H9 (cell line): ENCODE data around the gene BEST4. TPM values are rescaled to one million over a fixed set of nuclear protein-coding genes. Genes with fewer than 3 reads are reported as not detected.
"Not testable (repeated sequence)": the region's sequence is repeated elsewhere in the genome, so short reads cannot be mapped to it uniquely, and the experiment has no call there.

Experiments used
- DNase-seq: peaks from one replicate; pipeline ENCODE4 v3.0.0-alpha.2; 2017
- H2AFZ ChIP-seq: one replicate; pipeline ENCODE4 v1.6.1; 2013; ENCODE audit warnings: mild to moderate bottlenecking, low read length, control low read depth, moderate library complexity
- H2AK5ac ChIP-seq: 2 replicates; pipeline ENCODE4 v1.6.1; 2013; ENCODE audit warnings: low read length, control low read depth, mixed read lengths; ENCODE audit not compliant: insufficient read length
- H2BK120ac ChIP-seq: one replicate; pipeline ENCODE4 v1.6.1; 2013; ENCODE audit warnings: low read depth, mild to moderate bottlenecking, low read length, control low read depth, inconsistent platforms; ENCODE audit not compliant: poor library complexity, severe bottlenecking
- H2BK12ac ChIP-seq: 2 replicates; pipeline ENCODE4 v1.6.1; 2013; ENCODE audit warnings: low read length, control low read depth, mixed read lengths, low read depth; ENCODE audit not compliant: insufficient read length
- H2BK15ac ChIP-seq: 2 replicates; pipeline ENCODE4 v1.6.1; 2013; ENCODE audit warnings: low read depth, low read length, control low read depth
- H2BK20ac ChIP-seq: one replicate; pipeline ENCODE4 v1.6.1; 2013; ENCODE audit warnings: low read depth, mild to moderate bottlenecking, low read length, control low read depth, inconsistent platforms; ENCODE audit not compliant: poor library complexity, severe bottlenecking
- H2BK5ac ChIP-seq: 2 replicates; pipeline ENCODE4 v1.6.1; 2013; ENCODE audit warnings: low read length, control low read depth, mixed read lengths; ENCODE audit not compliant: insufficient read length
- H3K14ac ChIP-seq: 2 replicates; pipeline ENCODE4 v1.6.1; 2013; ENCODE audit warnings: low read length, control low read depth; ENCODE audit not compliant: insufficient read depth
- H3K18ac ChIP-seq: 2 replicates; pipeline ENCODE4 v1.6.1; 2013; ENCODE audit warnings: low read depth, mild to moderate bottlenecking, mixed read lengths, low read length, control low read depth; ENCODE audit not compliant: insufficient read length
- H3K23ac ChIP-seq: 2 replicates; pipeline ENCODE4 v1.6.1; 2013; ENCODE audit warnings: low read length, control low read depth, mixed read lengths, low read depth; ENCODE audit not compliant: insufficient read length
- H3K23me2 ChIP-seq: 2 replicates; pipeline ENCODE4 v1.6.1; 2013; ENCODE audit warnings: low read depth, mild to moderate bottlenecking, mixed read lengths, low read length, control low read depth; ENCODE audit not compliant: insufficient read length, poor library complexity, severe bottlenecking
- H3K27ac ChIP-seq: 2 replicates; pipeline ENCODE4 v1.5.1; 2013; ENCODE audit warnings: low read length, control low read depth, mixed read lengths, low read depth; ENCODE audit not compliant: insufficient read length
- H3K27me3 ChIP-seq: 2 replicates; pipeline ENCODE4 v1.6.1; 2013; ENCODE audit warnings: low read length, control low read depth, inconsistent platforms; ENCODE audit not compliant: insufficient read depth
- H3K4ac ChIP-seq: 2 replicates; pipeline ENCODE4 v1.6.1; 2013; ENCODE audit warnings: low read depth, mild to moderate bottlenecking, control low read depth, inconsistent platforms, low read length, moderate library complexity
- H3K4me1 ChIP-seq: 2 replicates; pipeline ENCODE4 v1.6.1; 2013; ENCODE audit warnings: low read length, control low read depth, inconsistent platforms; ENCODE audit not compliant: insufficient read depth
- H3K4me2 ChIP-seq: 2 replicates; pipeline ENCODE4 v1.6.1; 2013; ENCODE audit warnings: low read length, control low read depth, mixed read lengths; ENCODE audit not compliant: insufficient read length, insufficient read depth
- H3K56ac ChIP-seq: 2 replicates; pipeline ENCODE4 v1.6.1; 2013; ENCODE audit warnings: low read depth, mild to moderate bottlenecking, mixed read lengths, low read length, control low read depth; ENCODE audit not compliant: insufficient read length
- H3K79me1 ChIP-seq: 2 replicates; pipeline ENCODE4 v1.6.1; 2013; ENCODE audit warnings: low read depth, mild to moderate bottlenecking, moderate library complexity, low read length, control low read depth, inconsistent platforms; ENCODE audit not compliant: insufficient read depth, poor library complexity, severe bottlenecking
- H3K79me2 ChIP-seq: 2 replicates; pipeline ENCODE4 v1.6.1; 2013; ENCODE audit warnings: low read length, control low read depth, inconsistent platforms; ENCODE audit not compliant: insufficient read depth
- H3K9ac ChIP-seq: 2 replicates; pipeline ENCODE4 v1.6.1; 2013; ENCODE audit warnings: low read length, control low read depth, mixed read lengths; ENCODE audit not compliant: insufficient read length; ENCODE audit errors: extremely low read depth
- H3K9me3 ChIP-seq: one replicate; pipeline ENCODE4 v1.6.1; 2013; ENCODE audit warnings: low read depth, low read length, inconsistent platforms; ENCODE audit not compliant: control insufficient read depth
- H3T11ph ChIP-seq: one replicate; pipeline ENCODE4 v1.6.1; 2013; ENCODE audit warnings: mild to moderate bottlenecking, low read length, control low read depth, inconsistent platforms
- H4K20me1 ChIP-seq: one replicate; pipeline ENCODE4 v1.6.1; 2013; ENCODE audit not compliant: control insufficient read depth, insufficient read length, insufficient read depth
- H4K5ac ChIP-seq: 2 replicates; pipeline ENCODE4 v1.6.1; 2013; ENCODE audit warnings: low read depth, mild to moderate bottlenecking, mixed read lengths, low read length, control low read depth; ENCODE audit not compliant: insufficient read length
- H4K8ac ChIP-seq: replicated peaks from 2 replicates; pipeline ENCODE4 v1.6.1; 2013; ENCODE audit warnings: low read length, control low read depth, mixed read lengths, low read depth; ENCODE audit not compliant: insufficient read length
- H4K91ac ChIP-seq: 2 replicates; pipeline ENCODE4 v1.6.1; 2013; ENCODE audit warnings: low read depth, mild to moderate bottlenecking, moderate library complexity, mixed read lengths, low read length, control low read depth; ENCODE audit not compliant: insufficient read length
- H3K27ac Mint-ChIP-seq, 3 experiments: 2 replicates in 2 of 3; 3 replicates in 1 of 3; pipeline ENCODE4 v1.8.0; 2020 to 2021; ENCODE audit warnings: mixed read lengths in 3 of 3, mild to moderate bottlenecking in 1 of 3, moderate library complexity in 1 of 3
- H3K27me3 Mint-ChIP-seq: 2 replicates; pipeline ENCODE4 v1.8.0; 2021; ENCODE audit warnings: low read depth, mild to moderate bottlenecking, moderate library complexity, mixed read lengths
- H3K36me3 Mint-ChIP-seq, 3 experiments: 2 replicates in 2 of 3; 3 replicates in 1 of 3; pipeline ENCODE4 v1.8.0; 2020 to 2021; ENCODE audit warnings: low read depth in 3 of 3, mixed read lengths in 3 of 3; ENCODE audit not compliant: insufficient read depth in 1 of 3
- H3K4me1 Mint-ChIP-seq, 2 experiments: 2 replicates each; pipeline ENCODE4 v1.8.0; 2020; ENCODE audit warnings: mixed read lengths in 2 of 2
- H3K4me3 Mint-ChIP-seq, 2 experiments: 2 replicates in 1 of 2; 3 replicates in 1 of 2; pipeline ENCODE4 v1.8.0; 2020 to 2021; ENCODE audit warnings: mild to moderate bottlenecking in 2 of 2, mixed read lengths in 2 of 2, moderate library complexity in 1 of 2
- H3K9me3 Mint-ChIP-seq, 2 experiments: 2 replicates in 1 of 2; 3 replicates in 1 of 2; pipeline ENCODE4 v1.8.0; 2020; ENCODE audit warnings: mild to moderate bottlenecking in 2 of 2, mixed read lengths in 2 of 2, moderate library complexity in 1 of 2
- WGBS: extraction: QIAGEN DNeasy Blood & Tissue Kit; methylation state at CpG from one replicate; pipeline ENCODE4 v1.1.7; 2013; ENCODE audit warnings: missing lambda C conversion rate, low lambda C conversion rate, mixed read lengths; ENCODE audit not compliant: insufficient read length; ENCODE audit errors: extremely low coverage; 5-methylcytosine and 5-hydroxymethylcytosine counted together
- total RNA-seq: library from RNA; stranded (reverse); gene quantifications from 2 replicates; pipeline ENCODE4 v1.2.1, GENCODE V29; 2021
- TF ChIP-seq, protein P1 (sequence below): fragments of 200-600 bp; sonication (generic); conservative IDR thresholded peaks from 3 replicates; pipeline ENCODE4 v1.8.0; 2021; ENCODE audit warnings: antibody characterized with exemption, mild to moderate bottlenecking

BEST4 gene
- total RNA-seq, 1 experiment from 2014 or later: 1.1 TPM

DNA sequence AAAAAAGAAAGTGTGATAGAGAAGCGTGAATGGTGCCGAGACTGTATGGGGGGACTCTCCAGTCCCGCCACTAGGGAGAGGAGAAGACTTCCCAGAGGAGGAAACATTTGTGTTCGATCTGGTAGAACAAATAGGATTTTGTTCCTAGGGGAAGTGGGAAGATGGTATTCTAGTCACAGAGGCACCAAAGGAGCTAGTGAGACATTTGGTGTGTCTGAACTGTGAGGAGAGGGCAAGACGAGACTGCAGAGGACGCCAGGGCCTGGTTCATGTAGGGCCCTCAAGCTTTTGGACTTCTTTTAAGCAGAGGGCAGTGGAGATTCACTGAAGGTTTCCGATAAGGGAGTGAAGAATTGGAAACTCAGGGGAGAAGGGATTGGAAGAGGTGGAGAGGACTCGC lies 23.3 kb upstream of the BEST4 start:
- H3T11ph ChIP-seq: no peak overlapping the region
- H3K14ac ChIP-seq: no peak overlapping the region
- H3K27me3 ChIP-seq: no peaks in the 10 kb centered on the region
- H4K5ac ChIP-seq: no peak overlapping the region
- Mint-ChIP-seq H3K27me3 (no peaks in the 10 kb centered on the region; the same call in 1 of the 2 replicates), H3K27ac (peak overlapping the region in 1 of 3 experiments; percentile 38; a peak in 1 of 7 replicates), H3K4me1 (peaks cover 38 to 49% of the 10 kb centered on the region in 2 experiments), H3K4me3 (no peak overlapping the region), H3K9me3 (no peaks in the 10 kb centered on the region), H3K36me3 (peaks cover 0 to 7% (median 5%) of the 10 kb centered on the region in 3 experiments; a peak in 4 of 7 replicates)
- no peak overlapping the region for H2BK12ac ChIP-seq
- H3K4ac ChIP-seq: no peak overlapping the region
- peaks cover 10% of the 10 kb centered on the region; the same call in 1 of the 2 replicates for H3K4me1 ChIP-seq
- no peak overlapping the region for H3K18ac ChIP-seq
- no peak overlapping the region for H4K91ac ChIP-seq
- TF ChIP-seq, protein P1, sequence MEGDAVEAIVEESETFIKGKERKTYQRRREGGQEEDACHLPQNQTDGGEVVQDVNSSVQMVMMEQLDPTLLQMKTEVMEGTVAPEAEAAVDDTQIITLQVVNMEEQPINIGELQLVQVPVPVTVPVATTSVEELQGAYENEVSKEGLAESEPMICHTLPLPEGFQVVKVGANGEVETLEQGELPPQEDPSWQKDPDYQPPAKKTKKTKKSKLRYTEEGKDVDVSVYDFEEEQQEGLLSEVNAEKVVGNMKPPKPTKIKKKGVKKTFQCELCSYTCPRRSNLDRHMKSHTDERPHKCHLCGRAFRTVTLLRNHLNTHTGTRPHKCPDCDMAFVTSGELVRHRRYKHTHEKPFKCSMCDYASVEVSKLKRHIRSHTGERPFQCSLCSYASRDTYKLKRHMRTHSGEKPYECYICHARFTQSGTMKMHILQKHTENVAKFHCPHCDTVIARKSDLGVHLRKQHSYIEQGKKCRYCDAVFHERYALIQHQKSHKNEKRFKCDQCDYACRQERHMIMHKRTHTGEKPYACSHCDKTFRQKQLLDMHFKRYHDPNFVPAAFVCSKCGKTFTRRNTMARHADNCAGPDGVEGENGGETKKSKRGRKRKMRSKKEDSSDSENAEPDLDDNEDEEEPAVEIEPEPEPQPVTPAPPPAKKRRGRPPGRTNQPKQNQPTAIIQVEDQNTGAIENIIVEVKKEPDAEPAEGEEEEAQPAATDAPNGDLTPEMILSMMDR: no peak
- H4K20me1 ChIP-seq: no peaks in the 10 kb centered on the region
- DNase-seq: no peak
- no peaks in the 10 kb centered on the region for H3K9me3 ChIP-seq
- no peaks in the 10 kb centered on the region for H3K79me2 ChIP-seq
- no peak overlapping the region for H2BK5ac ChIP-seq
- no peak overlapping the region for H3K9ac ChIP-seq
- no peak overlapping the region for H2BK20ac ChIP-seq
- no peak overlapping the region for H2BK120ac ChIP-seq
- H3K23ac ChIP-seq: no peak overlapping the region
- H3K56ac ChIP-seq: no peak overlapping the region
- WGBS: no CpG with 5 or more reads among the region's 8 CpGs
- H2BK15ac ChIP-seq: no peak overlapping the region
- H3K4me2 ChIP-seq: no peak overlapping the region
- no peak overlapping the region for H3K27ac ChIP-seq
- no peaks in the 10 kb centered on the region for H3K79me1 ChIP-seq
- no peak overlapping the region for H4K8ac ChIP-seq
- H2AFZ ChIP-seq: no peak overlapping the region
- H2AK5ac ChIP-seq: no peak overlapping the region
- peaks cover 7% of the 10 kb centered on the region for H3K23me2 ChIP-seq

DNA sequence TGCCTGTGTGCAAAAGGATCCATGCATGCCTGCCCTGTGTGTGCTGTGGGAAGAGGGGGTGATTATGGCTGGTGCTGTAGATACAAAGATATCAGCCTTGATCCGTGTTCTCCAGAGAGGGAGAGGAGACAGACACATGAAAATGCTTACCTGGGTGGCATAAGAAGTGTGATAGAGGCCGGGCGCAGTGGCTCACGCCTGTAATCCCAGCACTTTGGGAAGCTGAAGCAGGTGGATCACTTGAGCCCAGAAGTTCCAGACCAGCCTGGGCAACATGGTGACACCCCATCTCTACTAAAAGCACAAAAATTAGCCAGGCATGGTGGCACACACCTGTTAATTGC lies 22.8 kb upstream of the BEST4 start:
- H3K4me2 ChIP-seq, H3K14ac ChIP-seq, H4K8ac ChIP-seq, H2BK120ac ChIP-seq, H3K56ac ChIP-seq, H3K79me1 ChIP-seq, H3K23me2 ChIP-seq, H2BK5ac ChIP-seq, H3K23ac ChIP-seq, H3K4me3 Mint-ChIP-seq, H3K36me3 Mint-ChIP-seq, H3K9me3 Mint-ChIP-seq, H3K27me3 Mint-ChIP-seq, H3T11ph ChIP-seq, H2AK5ac ChIP-seq, H3K27ac Mint-ChIP-seq, H3K9me3 ChIP-seq, H2BK15ac ChIP-seq, H4K5ac ChIP-seq, H2BK20ac ChIP-seq, H4K20me1 ChIP-seq, DNase-seq, H3K9ac ChIP-seq, H3K27me3 ChIP-seq, H3K18ac ChIP-seq, H2BK12ac ChIP-seq, H3K27ac ChIP-seq, H2AFZ ChIP-seq, H3K79me2 ChIP-seq, H4K91ac ChIP-seq, H3K4ac ChIP-seq: not testable (repeated sequence)
- peaks cover 38 to 49% of the 10 kb centered on the region in 2 experiments for H3K4me1 Mint-ChIP-seq
- H3K4me1 ChIP-seq: peaks cover 10% of the 10 kb centered on the region; the same call in 1 of the 2 replicates
- WGBS: no CpG with 5 or more reads among the region's 4 CpGs
